AG04449 (cell line): ENCODE results near the gene FAM83G.

Experiments used
- CTCF ChIA-PET: fragments of 350-600 bp; formaldehyde crosslinking; extraction: SDS; loops from one replicate; lab custom pipeline; 2021; ENCODE audit warnings: antibody characterized with exemption; lab: Yijun Ruan, JAX
- POLR2A ChIA-PET: fragments of 400-600, 350-600 bp; formaldehyde crosslinking; extraction: SDS; loops from one replicate; lab custom pipeline; 2020; ENCODE audit warnings: antibody characterized with exemption, inconsistent platforms; lab: Yijun Ruan, JAX
- DNase-seq: peaks from one replicate; pipeline ENCODE4 v3.0.0-alpha.2; 2010; ENCODE audit warnings: low read depth, low spot score
- H3K4me3 ChIP-seq: 2 replicates; pipeline ENCODE4 v1.5.1; 2011; ENCODE audit warnings: low read depth, mild to moderate bottlenecking, control low read depth, low read length
- TF ChIP-seq, protein P1 (sequence below): IDR thresholded peaks from one replicate; pipeline ENCODE4 v1.5.1; 2011; ENCODE audit warnings: mild to moderate bottlenecking, moderate library complexity, low read length, control low read depth, inconsistent platforms; ENCODE audit not compliant: insufficient read depth; ENCODE audit errors: missing control alignments

The FAM83G gene

GRCh38 chr17:19013806-19014627, 9.5 kb upstream of the FAM83G start:
- H3K4me3 ChIP-seq = no peak overlapping the region
- DNase-seq = no peak
- TF ChIP-seq, protein P1, sequence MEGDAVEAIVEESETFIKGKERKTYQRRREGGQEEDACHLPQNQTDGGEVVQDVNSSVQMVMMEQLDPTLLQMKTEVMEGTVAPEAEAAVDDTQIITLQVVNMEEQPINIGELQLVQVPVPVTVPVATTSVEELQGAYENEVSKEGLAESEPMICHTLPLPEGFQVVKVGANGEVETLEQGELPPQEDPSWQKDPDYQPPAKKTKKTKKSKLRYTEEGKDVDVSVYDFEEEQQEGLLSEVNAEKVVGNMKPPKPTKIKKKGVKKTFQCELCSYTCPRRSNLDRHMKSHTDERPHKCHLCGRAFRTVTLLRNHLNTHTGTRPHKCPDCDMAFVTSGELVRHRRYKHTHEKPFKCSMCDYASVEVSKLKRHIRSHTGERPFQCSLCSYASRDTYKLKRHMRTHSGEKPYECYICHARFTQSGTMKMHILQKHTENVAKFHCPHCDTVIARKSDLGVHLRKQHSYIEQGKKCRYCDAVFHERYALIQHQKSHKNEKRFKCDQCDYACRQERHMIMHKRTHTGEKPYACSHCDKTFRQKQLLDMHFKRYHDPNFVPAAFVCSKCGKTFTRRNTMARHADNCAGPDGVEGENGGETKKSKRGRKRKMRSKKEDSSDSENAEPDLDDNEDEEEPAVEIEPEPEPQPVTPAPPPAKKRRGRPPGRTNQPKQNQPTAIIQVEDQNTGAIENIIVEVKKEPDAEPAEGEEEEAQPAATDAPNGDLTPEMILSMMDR = no peak
- CTCF ChIA-PET = no interaction called here
- POLR2A ChIA-PET = no interaction called here

- no peak for DNase-seq
- POLR2A ChIA-PET = no interaction called here
- H3K4me3 ChIP-seq = no peak overlapping the region
- TF ChIP-seq, protein P1 = no peak
- CTCF ChIA-PET = no interaction called here
These were observed 8.7 kb upstream of the FAM83G start for GRCh38 chr17:19013226-19013625.

- DNase-seq = no peak
- ChIA-PET CTCF (interaction anchor here (1.2 kb wide), 1 partner anchor 51 kb away, joined by 4 read pairs; no protein-coding TSS in a partner anchor), POLR2A (no interaction called here)
- TF ChIP-seq, protein P1 = no peak
- H3K4me3 ChIP-seq = no peak overlapping the region
These were observed 7.9 kb upstream of the FAM83G start for GRCh38 chr17:19012171-19013080.

GRCh38 chr17:19011581-19011980, 7.0 kb upstream of the FAM83G start:
- H3K4me3 ChIP-seq = no peak overlapping the region
- DNase-seq = no peak
- TF ChIP-seq, protein P1 = no peak
- POLR2A ChIA-PET = no interaction called here
- CTCF ChIA-PET = interaction anchor here (1.2 kb wide), 1 partner anchor 50 kb away, joined by 4 read pairs; no protein-coding TSS in a partner anchor

GRCh38 chr17:19010729-19011505, 6.4 kb upstream of the FAM83G start:
- TF ChIP-seq, protein P1 = no peak
- no peak overlapping the region for H3K4me3 ChIP-seq
- ChIA-PET CTCF (interaction anchor here (1.2 kb wide), 1 partner anchor 50 kb away, joined by 4 read pairs; no protein-coding TSS in a partner anchor), POLR2A (no interaction called here)
- no peak for DNase-seq
